ENCODE data around the gene CHRNA5.
"Not testable (repeated sequence)": the region's sequence is repeated elsewhere in the genome, so short reads cannot be mapped to it uniquely, and the experiment has no call there.

Gene CHRNA5

DNA sequence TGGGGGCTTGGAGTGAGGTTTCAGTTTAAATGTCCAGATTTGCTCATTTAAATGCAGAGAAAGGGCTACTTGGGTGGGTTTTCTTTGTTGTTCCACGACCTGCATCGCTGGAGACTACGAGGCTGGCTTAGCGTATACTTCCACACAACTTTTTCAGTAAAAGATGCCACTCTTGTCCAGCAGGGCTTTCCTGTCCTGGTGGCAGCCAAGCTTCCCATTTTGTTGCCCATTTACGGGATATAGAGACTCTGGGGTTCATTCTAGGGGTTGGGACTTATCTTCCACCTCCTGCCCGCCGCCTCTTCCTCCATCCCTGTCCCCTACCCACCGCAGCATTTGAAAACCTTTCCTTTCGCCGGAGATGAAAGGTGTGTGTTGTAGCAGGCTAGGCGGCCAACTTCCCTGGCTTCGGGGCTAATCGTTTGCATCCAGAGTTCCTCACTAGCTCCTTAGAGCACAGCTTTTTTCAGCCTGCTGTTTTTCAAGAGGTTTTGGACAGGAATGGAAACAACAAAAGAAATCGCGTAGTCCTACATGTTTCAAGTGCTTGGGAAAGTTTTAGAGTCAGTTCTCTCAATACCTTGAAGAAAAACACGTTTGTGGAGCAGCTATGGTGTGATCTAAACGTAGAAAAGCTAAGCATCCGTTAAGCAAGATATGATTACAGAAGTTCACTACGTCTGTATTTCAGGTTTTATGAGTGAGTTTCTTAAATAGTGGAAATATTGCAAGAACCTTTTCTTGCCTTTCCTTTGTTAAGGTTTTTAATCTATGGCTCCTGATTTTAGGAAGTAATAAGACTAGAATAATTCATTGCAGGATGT, 843 bp downstream of the CHRNA5 start:
- DNase-seq: no peak

DNA sequence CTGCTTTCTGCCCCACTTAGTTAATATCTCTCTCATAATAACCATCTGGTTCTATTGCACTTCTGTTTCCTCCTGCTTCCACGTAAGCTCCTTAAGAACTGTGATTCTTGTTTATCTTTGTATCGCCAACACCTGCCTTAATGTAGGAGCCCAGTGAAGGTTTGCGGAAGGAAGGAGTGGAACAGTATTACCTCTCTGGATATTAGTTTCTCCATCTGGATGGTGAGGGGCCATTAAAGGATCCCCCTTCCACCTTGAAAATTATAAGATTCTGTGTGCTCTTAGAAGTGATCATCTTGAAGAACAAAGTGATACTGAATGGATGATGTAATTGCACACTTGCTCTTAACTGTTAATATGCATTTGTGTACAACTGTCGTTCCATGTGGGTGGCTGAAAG, 2.2 kb downstream of the CHRNA5 start:
- no peak for DNase-seq

DNA sequence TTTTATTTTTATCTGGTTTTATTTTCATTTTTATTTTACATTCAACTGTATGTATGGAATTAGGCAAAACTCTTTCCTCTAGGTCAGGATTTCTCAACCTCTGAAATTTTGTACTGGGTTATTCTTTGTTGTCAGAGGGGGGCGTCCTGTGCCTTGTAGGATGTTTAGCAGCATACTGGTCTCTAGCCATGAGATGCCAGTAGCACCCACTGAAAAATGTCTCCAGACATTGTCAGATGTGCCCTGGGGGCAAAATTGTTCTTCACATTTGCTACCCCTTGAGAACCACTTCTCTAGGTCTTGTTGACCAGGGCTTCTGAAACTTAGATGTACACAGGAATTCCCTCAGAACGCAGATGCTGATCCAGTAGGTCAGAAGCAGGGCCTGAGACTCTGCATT, 5.4 kb downstream of the CHRNA5 start:
- DNase-seq: no peak

DNA sequence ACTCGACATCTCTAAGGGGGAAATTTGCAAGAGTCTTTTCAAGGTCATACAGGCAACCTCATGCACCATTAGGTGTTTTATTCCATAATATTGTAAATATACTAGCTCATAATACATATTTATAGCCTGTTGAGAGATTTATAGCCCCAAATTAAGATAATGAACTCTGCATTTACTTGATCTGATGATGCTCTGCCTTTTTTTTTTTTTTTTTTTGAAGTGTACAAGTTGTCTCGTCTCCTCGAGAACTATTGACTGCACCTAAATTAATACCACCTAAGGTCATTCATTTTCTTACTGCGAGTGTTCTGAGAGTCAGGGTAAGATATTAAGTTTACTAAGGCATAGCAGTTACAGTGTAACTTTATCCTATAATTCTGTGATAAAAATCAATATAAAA, 6.1 kb downstream of the CHRNA5 start:
- no peak for DNase-seq

DNA sequence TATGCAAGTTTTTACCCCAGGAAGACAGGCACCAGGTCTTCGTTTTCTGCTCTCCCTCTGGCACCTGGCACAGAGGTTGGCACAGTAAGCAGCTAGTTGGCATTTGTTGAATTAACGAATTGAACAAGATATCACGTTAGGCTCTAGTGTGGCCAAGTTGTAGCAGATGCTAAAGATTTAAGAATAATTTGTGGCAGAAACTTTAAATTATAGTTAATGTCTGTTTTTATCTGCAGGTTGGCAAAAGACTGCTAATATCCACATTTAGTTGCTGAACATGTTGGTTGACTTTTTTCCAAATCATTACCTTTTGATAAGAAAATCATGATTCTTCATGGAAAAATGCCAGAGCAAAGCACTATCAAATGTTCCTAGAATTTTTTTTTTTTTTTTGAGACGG, 8.1 kb downstream of the CHRNA5 start:
- no peak for DNase-seq

DNA sequence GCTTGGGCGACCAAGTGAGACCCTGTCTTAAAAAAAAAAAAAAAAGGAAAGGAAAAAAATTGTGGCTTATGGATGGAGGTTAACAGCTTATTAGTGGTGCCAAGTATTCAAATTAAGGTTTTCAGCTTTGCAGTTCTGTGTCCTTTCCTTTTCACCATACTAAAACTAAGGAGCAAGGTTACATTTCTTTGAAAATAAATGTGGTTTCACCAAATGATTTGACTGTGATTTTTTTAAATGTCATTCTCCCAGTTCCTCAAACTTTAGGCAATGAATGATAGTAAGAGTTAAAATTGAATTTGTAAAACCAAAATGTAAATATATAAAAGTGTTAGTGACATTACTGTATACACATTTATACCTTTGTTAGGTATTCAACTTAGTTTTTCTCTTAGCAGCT, 9.6 kb downstream of the CHRNA5 start:
- no peak for DNase-seq

DNA sequence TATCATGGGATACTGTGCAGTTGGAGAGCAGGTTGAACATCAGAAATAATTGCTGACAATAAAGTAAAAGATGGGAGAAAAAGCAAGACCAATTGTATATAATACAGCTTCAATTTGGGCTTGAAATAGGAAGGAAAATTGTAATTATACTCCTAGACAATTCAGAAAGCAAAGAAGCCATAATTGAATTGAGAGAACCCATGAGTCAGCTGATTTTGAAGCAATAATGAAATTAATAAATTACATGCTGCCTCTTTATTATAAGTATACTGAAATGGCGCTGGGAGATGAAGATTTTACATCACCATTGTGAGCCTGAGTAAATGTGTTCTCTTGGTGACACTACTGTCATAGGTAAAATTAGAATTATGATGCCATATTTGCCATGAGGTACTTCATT, 32.3 kb downstream of the CHRNA5 start:
- no peak for DNase-seq

DNA sequence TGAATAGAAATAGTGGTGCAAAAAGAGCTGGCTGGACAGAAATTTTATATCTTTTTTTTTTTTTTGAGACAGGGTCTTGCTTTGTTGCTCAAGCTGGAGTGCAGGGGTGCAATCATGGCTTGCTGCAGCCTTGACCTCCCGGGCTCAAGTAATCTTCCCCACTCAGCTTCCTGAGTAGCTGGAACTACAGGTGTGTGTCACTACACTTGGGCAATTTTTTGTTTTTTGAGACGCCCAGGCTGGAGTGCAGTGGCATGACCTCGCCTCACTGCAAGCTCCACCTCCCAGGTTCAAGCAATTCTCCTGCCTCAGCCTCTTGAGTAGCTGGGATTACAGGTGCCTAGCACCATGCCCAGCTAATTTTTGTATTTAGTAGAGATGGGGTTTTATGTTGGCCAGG, 33.0 kb downstream of the CHRNA5 start:
- DNase-seq: no peak

DNA sequence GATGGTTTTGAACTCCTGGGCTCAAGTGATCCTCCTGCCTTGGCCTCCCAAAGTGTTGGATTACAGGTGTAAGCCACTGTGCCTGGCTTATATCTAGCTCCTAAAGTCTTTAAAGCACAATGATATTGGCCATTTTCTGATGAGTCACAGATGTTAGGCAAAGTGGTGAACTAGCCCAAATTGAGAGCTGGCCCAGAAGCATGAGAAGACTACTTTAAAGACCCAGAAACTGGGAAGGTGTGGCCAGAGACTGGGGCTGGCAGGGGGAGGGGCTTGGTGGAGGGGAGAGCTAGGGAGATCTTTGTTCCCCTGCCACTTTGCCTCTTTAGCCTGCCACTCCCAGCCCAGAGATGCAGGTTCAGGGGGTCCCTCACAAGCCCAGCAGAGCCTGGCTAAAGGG, 33.9 kb downstream of the CHRNA5 start:
- no peak for DNase-seq

DNA sequence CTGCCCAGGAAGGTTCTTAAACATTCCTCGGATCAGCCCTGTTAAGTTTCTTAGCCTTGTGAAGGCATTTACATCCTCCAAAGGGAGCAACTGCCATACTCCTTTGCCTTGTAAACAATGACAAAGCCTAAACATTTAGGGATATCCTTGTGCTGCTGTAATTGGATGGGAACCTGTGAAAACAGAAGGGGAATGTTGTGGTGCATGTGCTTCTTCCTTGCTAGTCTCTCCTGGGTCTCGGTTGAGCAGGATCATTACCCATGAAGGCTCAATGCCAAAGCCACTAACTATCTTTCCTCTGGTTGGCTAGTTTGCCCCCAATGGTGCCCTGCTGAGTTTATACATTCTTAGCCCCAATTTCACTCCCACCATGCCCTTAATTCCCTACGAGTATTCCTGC, 38.1 kb downstream of the CHRNA5 start:
- no peak for DNase-seq

DNA sequence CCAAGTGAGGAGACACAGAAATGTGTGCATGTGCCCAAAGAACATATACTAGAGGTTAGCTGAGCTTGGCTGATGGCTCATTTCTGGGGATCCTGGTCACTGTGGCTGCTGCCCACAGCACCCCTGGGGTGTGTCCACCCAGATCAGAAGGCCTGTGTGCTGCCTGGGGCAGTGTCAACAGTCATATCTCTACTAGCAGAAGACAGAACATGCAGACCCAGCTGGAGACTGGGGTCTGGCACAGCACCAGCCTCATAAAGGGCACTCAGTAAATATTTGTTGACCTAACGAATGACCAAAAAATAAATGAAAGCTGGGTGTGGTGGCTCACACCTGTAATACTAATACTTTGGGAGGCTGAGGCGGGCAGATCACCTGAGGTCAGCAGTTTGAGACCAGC, 39.1 kb downstream of the CHRNA5 start:
- no peak for DNase-seq

DNA sequence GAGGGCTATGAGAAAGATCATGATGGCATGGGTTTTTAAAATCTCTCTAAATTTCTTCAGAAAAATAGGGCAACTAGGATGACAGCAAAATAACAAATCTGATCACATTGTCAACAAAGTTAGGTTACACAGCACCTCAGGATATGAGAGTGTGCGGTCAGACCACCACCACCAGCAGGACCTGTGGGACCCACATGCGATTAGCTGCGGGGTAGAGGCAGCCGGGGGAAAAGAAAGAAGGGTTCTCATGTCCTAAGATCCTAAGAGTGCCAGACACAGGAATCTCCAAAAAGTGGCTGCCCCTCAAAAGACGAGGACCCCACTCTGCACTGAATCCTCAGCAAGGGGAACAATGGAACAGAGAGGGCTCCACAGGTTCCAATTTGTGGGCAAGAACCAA, 39.9 kb downstream of the CHRNA5 start:
- no peak for DNase-seq

DNA sequence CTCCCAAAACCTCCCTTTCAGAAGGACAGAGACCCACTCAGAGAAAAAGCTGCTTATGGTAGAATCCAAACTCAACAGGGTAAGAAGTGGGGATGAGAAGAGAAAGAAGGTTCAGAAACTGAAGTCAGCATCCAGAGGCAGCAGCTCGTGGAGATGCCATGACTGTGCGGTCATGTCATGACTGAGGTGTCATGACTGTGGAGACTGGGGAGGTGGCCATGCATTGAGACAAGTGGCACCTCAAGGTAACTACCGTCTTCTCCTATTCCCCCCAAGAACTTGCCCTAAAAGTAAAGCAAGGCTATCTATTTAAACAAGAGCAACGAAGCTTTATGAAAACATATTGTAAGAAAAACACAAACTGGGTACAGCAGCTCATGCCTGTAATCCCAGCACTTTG, 40.4 kb downstream of the CHRNA5 start:
- DNase-seq: no peak

DNA sequence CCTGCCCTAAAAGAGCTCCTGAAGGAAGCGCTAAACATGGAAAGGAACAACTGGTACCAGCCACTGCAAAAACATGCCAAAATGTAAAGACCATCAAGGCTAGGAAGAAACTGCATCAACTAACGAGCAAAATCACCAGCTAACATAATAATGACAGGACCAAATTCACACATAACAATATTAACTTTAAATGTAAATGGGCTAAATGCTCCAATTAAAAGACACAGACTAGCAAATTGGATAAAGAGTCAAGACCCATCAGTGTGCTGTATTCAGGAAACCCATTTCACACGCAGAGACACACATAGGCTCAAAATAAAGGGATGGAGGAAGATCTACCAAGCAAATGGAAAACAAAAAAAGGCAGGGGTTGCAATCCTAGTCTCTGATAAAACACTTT, 44.2 kb downstream of the CHRNA5 start:
- not testable (repeated sequence) for DNase-seq

DNA sequence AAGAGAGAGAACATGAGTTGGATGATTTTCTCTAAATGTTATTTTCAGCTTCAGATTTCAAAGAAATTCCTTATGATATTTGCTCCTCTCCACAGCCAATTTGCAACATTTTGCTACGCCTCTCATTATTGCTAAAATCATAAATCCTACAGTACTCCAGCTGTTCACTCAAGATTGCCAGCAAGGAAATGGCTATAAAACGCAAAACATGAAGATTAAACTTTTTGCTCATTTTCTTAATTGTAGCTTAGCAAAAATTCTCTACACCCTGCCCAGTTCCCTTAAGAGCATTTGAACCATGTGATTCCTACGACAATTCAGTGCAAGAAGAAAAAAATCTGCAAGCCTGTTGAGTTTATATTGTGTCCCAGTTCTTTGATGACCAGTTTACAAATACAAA, 48.7 kb downstream of the CHRNA5 start:
- DNase-seq: no peak

DNA sequence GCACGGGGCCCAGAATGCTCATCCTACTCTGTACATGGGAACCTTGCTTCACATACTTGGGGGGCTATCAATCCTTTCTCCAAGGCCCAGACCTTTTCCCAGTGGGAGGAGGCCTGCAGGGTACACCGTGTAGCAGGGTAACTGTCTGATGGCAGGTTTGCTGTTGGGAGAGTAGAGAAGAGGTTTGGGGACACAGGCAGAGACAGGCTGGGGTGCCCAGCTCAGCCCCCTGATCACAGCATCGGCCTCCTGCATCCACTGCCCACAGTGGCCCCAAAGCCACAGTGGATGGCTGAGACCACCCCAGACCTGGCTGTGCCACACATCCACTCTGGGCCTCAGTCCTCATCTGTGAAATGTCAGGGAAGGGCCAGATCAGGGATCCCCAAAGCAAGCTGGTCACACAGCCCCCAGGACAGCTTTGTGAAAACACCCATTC, 49.9 kb downstream of the CHRNA5 start:
- no peak for DNase-seq

DNA sequence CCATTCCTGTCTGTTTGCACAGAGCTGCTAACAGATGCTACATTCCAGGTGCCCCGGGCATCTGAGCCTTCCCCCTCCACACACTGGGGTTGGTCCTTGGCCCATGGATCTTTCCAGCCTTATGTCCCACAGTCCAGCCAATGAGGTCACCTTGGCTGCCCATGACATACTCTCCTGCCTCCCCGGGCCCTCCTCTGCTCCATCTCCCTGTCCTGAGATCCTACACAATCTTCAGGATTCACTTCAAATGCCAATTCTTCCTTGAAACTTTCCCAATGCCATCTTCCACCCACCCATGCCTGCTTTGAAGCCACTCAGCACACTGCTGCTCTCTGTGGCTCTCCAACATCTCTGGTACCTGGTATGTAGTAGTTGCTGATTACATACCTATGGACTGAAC, 51.2 kb downstream of the CHRNA5 start:
- DNase-seq: peak; percentile 5

DNA sequence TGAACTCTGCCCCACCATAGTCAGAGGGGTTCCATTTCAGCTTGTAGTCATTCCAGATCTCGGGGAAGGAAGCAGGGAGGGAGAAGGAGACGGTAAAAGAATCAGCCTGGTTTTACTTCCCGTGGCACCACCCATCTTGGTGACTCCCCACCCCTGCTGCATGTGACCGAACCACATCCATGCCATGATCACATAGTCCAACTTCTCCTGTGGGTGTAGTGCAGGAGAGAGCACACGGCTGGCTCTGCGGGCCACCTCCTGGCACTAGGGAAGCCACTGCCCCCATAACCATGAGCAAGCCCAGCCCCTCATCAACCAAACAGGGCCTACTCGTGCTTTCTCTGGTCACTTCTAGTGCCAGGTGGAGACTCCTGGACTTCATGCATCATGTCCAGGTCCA, 51.8 kb downstream of the CHRNA5 start:
- peak; percentile 7 for DNase-seq

DNA sequence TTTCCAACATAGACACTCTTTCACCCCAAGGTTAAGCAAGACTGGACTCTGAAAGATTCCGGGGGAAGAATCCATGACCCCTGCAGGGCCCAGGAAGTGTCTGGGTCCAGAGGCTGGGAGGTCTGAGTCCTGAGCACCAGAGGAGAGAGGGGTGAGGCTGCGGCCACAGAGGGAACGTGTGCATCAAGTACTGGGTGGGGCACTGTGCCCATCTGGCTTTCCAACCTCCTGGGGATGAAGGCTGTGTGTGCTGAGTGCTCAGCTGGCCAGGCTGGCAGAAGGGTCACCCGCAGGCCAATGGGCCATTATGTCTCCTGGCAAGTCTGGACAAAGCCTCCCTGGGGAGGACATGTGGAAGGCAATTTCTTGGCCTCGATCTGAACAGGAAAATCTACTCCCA, 52.2 kb downstream of the CHRNA5 start:
- DNase-seq: peak; percentile 20

DNA sequence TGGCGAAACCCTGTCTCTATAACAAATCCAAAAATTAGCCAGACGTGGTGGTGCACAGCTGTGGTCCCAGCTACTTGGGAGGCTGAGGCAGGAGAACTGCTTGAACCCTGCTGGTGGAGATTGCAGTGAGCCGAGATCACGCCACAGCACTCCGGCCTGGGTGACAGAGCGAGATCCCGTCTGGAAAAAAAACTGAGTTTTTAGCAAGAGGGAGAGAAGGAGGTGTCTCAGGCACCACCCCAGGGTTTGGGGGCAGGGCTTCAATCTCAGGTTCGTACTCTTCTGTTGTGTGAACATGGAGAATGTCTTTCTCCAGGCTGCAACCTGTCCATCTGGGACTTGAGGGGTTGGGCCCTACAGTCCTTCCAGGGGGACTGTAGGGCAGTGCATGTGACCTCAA, 52.7 kb downstream of the CHRNA5 start:
- DNase-seq: peak; percentile 15

DNA sequence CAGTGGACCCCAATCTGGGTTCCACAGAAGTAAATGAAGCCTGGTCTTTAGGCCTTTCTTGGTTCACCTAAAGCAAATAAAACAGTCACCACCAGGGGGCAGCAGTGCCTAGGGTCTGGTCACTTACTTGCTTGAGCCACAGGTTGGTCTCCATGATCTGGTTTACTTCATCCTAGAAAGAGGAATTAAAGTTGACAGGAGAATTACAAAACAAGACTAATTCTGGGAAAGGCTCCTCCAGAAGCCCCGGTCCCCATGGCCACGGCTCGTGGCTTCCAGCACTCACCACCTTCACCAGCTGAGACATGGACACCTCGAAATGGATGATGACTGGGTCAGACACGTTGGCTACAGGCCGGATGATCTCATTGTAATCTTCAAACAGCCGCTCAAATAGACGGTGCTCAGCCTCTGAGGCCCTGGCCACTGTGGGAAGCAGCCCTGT, 53.2 kb downstream of the CHRNA5 start:
- peak; percentile 86 for DNase-seq

DNA sequence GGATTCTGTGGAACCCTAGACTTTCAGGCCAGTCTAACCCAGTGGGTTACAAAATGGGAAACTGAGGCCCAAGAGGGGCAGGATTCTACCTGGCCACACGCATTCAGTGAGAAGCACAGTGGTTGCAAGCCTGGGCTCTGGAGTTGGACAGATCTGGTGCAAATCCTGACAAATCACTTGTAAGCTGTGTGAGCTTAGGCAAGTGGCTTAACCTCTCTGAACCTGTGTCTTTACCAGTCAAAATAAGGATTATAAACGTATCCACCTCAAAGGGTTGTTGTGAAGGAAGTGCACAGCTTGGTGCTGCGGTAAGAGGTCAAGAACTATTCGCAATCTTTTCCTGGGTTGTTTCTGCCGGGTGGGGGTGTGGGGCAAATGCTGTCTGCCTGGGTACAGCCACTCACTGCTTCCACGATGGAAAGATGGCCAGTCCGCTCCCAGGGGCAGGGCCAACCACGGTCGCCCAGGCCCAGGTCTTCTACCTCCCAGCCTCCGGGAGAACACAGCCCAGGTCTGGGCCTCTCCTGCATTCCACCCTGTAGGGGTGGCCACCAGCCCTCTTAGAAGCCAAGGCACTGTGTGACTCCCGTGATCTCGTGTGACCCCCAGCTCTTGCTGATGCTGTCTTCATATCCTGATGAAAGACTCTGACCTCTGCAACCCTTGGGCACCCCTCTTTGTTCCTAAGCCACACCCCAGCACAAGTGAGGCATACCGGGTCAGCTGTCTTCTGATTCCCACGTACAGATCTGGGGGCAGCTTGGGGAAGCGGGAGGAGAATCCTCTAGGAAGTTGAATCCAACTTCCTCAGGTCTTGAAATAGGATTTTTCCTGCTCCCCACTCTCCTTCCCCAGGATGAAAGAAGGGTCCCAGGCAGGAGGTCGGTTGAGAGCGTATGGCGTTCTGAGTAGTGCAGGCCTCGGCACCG, 54.0 kb downstream of the CHRNA5 start:
- DNase-seq: peak; percentile 17

DNA sequence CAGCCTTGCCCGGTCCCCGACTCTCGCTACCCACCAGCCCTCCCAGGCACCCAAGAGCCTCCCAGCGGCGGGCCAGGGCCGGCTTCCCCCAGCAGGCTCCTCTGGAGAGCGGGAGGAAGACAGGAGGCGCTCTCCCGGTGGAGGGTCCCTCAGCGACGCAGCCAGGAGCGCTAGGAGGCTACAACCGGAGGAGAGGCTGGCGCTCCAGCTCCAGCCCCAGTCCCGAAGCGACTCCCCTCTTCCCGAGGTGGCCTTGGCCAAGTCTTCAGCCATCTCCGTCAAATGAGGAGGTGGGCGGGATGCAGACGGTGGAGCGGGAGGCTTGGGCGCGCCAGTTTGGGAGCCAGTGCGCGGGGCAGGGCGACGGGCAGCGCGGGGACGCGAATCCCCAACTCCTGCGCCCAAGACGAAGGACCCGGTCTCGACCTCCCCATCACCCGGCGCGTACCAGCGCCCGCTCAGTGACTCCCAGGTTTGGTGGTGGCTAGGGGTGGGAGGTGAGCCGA, 54.8 kb downstream of the CHRNA5 start:
- peak; percentile 21 for DNase-seq

All from right hindlimb (tissue), 1 donor.